GM12878 (cell line): Measurements from ENCODE around the gene DUSP7.

Experiments
- CTCF ChIP-seq, 3 experiments: IDR thresholded peaks in 2 of 3; conservative IDR thresholded peaks in 1 of 3; 2 replicates each; pipeline ENCODE4 v1.5.1; 2011; ENCODE audit warnings: low read depth in 3 of 3, low read length in 3 of 3, mild to moderate bottlenecking in 3 of 3, control low read depth in 2 of 3, moderate library complexity in 2 of 3, inconsistent platforms in 1 of 3, mixed read lengths in 1 of 3; ENCODE audit not compliant: control insufficient read depth in 2 of 3, insufficient read depth in 1 of 3; ENCODE audit errors: extremely low read depth in 1 of 3
- EED ChIP-seq: sonication (generic); IDR thresholded peaks from 2 replicates; pipeline ENCODE4 v1.6.1; 2016; ENCODE audit warnings: antibody characterized with exemption, low read depth
- JUNB ChIP-seq: IDR thresholded peaks from 2 replicates; pipeline ENCODE4 v1.6.1; 2016; ENCODE audit warnings: antibody characterized with exemption, mild to moderate bottlenecking
- MAX ChIP-seq: IDR thresholded peaks from 2 replicates; pipeline ENCODE4 v1.6.1; 2012; ENCODE audit warnings: low read depth, low read length, improper control_type of control experiment
- POLR2AphosphoS5 ChIP-seq: IDR thresholded peaks from 2 replicates; pipeline ENCODE4 v1.6.1; 2011; ENCODE audit warnings: mild to moderate bottlenecking, low read length, inconsistent platforms
- SKIL ChIP-seq: fragments of 450-650 bp; IDR thresholded peaks from 2 replicates; pipeline ENCODE4 v1.6.1; 2017; ENCODE audit warnings: mild to moderate bottlenecking, low read depth, inconsistent platforms; ENCODE audit not compliant: poor library complexity, severe bottlenecking
- SREBF2 ChIP-seq: IDR thresholded peaks from 2 replicates; pipeline ENCODE4 v1.6.1; 2012; ENCODE audit warnings: mild to moderate bottlenecking, low read length
- TAF1 ChIP-seq: IDR thresholded peaks from 2 replicates; pipeline ENCODE4 v1.6.1; 2011; ENCODE audit warnings: mild to moderate bottlenecking, low read depth, low read length, borderline replicate concordance
- ZNF592 ChIP-seq: fragments of 450-650 bp; IDR thresholded peaks from 2 replicates; pipeline ENCODE4 v1.6.1; 2017; ENCODE audit warnings: mild to moderate bottlenecking, moderate library complexity

- no peak for TF ChIP-seq CTCF (IDR thresholded peaks at IDR 0.05 in 2 of 3, conservative IDR thresholded peaks at IDR 0.05 in 1 of 3; ENCODE audit: control insufficient read depth in 2 of 3, extremely low read depth in 1 of 3, insufficient read depth in 1 of 3, low read depth in 3 of 3, low read length in 3 of 3)
- no peak for TF ChIP-seq ZNF592
- TF ChIP-seq POLR2AphosphoS5, result no peak
- TF ChIP-seq EED, result no peak
- no peak for TF ChIP-seq MAX
- no peak for TF ChIP-seq SREBF2
- TF ChIP-seq SKIL, result no peak
- no peak for TF ChIP-seq JUNB
- TF ChIP-seq TAF1, result no peak
Observed at GRCh38 chr3:52091586-52092270, 35.4 kb upstream of the DUSP7 start.
